NOMO-1 treated with dmso at 0.1 percent for 144 hours (cell line): Measurements from ENCODE around the gene POP4.

Experiments
- DNase-seq: peaks from one replicate; lab custom pipeline; 2025; ENCODE audit not compliant: unreplicated experiment; lab: John Stamatoyannopoulos, UW

The POP4 gene

GRCh38 chr19:29629836-29630534, 23.9 kb downstream of the POP4 start:
- DNase-seq: no peak

- no peak for DNase-seq
Observed at GRCh38 chr19:29630655-29631054, 24.6 kb downstream of the POP4 start.

GRCh38 chr19:29631450-29631849, 25.4 kb downstream of the POP4 start:
- no peak for DNase-seq

GRCh38 chr19:29634002-29634401, 27.9 kb downstream of the POP4 start:
- DNase-seq: no peak

GRCh38 chr19:29634423-29635130, 28.5 kb downstream of the POP4 start:
- no peak for DNase-seq

GRCh38 chr19:29635963-29636362, 29.9 kb downstream of the POP4 start:
- no peak for DNase-seq

GRCh38 chr19:29636553-29637360, 30.7 kb downstream of the POP4 start:
- no peak for DNase-seq

GRCh38 chr19:29639086-29639485, 33.0 kb downstream of the POP4 start:
- DNase-seq: no peak

GRCh38 chr19:29640231-29640630, 34.1 kb downstream of the POP4 start:
- no peak for DNase-seq

- DNase-seq: no peak
Observed at GRCh38 chr19:29641597-29641996, 35.5 kb downstream of the POP4 start.

GRCh38 chr19:29643361-29643935, 37.4 kb downstream of the POP4 start:
- no peak for DNase-seq

GRCh38 chr19:29644210-29644609, 38.1 kb downstream of the POP4 start:
- DNase-seq: no peak

GRCh38 chr19:29645491-29645867, 39.4 kb downstream of the POP4 start:
- DNase-seq: no peak

GRCh38 chr19:29645911-29646310, 39.8 kb downstream of the POP4 start:
- DNase-seq: no peak

- DNase-seq: no peak
Observed at GRCh38 chr19:29650772-29651387, 44.8 kb downstream of the POP4 start.

GRCh38 chr19:29651622-29652394, 45.7 kb downstream of the POP4 start:
- no peak for DNase-seq

- DNase-seq: no peak
Observed at GRCh38 chr19:29653398-29653797, 47.3 kb downstream of the POP4 start.

GRCh38 chr19:29655648-29656335, 49.7 kb downstream of the POP4 start:
- DNase-seq: no peak

GRCh38 chr19:29658221-29658991, 52.3 kb downstream of the POP4 start:
- DNase-seq: no peak
